ACC112 (cell line): ENCODE measurements around the gene MCC.

Source experiments
- H2AFZ ChIP-seq: fragments of 200-600 bp; sonication (generic); one replicate; pipeline ENCODE4 v1.6.0; 2017; ENCODE audit warnings: antibody characterized with exemption, low read length; ENCODE audit not compliant: unreplicated experiment
- H3K27ac ChIP-seq: fragments of 200-600 bp; sonication (generic); 2 replicates; pipeline ENCODE4 v1.5.1; 2014; ENCODE audit warnings: low read depth, mild to moderate bottlenecking, antibody characterized with exemption, low read length, moderate library complexity
- H3K27me3 ChIP-seq: fragments of 200-600 bp; sonication (generic); 2 replicates; pipeline ENCODE4 v1.6.1; 2014; ENCODE audit warnings: mild to moderate bottlenecking, antibody characterized with exemption, low read length, moderate library complexity, mixed read lengths; ENCODE audit not compliant: insufficient read depth
- H3K36me3 ChIP-seq: fragments of 200-600 bp; sonication (generic); 2 replicates; pipeline ENCODE4 v1.6.1; 2016; ENCODE audit warnings: mild to moderate bottlenecking, antibody characterized with exemption, low read length, moderate library complexity, mixed read lengths; ENCODE audit not compliant: insufficient read depth
- H3K4me1 ChIP-seq: fragments of 200-600 bp; sonication (generic); one replicate; pipeline ENCODE4 v1.6.1; 2016; ENCODE audit warnings: low read length, mixed read lengths; ENCODE audit not compliant: insufficient read depth, unreplicated experiment, control insufficient read depth
- H3K4me3 ChIP-seq: fragments of 200-600 bp; sonication (generic); 2 replicates; pipeline ENCODE4 v1.5.1; 2014; ENCODE audit warnings: mild to moderate bottlenecking, low read depth, low read length
- H3K79me2 ChIP-seq: fragments of 200-600 bp; sonication (generic); one replicate; pipeline ENCODE4 v1.6.0; 2016; ENCODE audit warnings: low read length; ENCODE audit not compliant: control insufficient read depth, unreplicated experiment, insufficient read depth

The MCC gene

GRCh38 chr5:113047733-113048652, 440.3 kb downstream of the MCC start:
- H3K27me3 ChIP-seq: no peaks in the 10 kb centered on the region
- no peak overlapping the region for H3K4me3 ChIP-seq
- H3K4me1 ChIP-seq: peaks cover 38% of the 10 kb centered on the region
- H3K79me2 ChIP-seq: no peaks in the 10 kb centered on the region
- H3K27ac ChIP-seq: no peak overlapping the region
- H2AFZ ChIP-seq: no peak overlapping the region
- H3K36me3 ChIP-seq: no peaks in the 10 kb centered on the region

GRCh38 chr5:113047234-113047633, 441.0 kb downstream of the MCC start:
- peaks cover 34% of the 10 kb centered on the region for H3K4me1 ChIP-seq
- H3K27ac ChIP-seq: no peak overlapping the region
- no peaks in the 10 kb centered on the region for H3K36me3 ChIP-seq
- H3K4me3 ChIP-seq: no peak overlapping the region
- H3K79me2 ChIP-seq: no peaks in the 10 kb centered on the region
- H3K27me3 ChIP-seq: no peaks in the 10 kb centered on the region
- no peak overlapping the region for H2AFZ ChIP-seq

GRCh38 chr5:113044776-113045465, 443.3 kb downstream of the MCC start:
- no peak overlapping the region for H3K4me3 ChIP-seq
- no peak overlapping the region for H3K27ac ChIP-seq
- no peak overlapping the region for H2AFZ ChIP-seq
- H3K79me2 ChIP-seq: no peaks in the 10 kb centered on the region
- no peaks in the 10 kb centered on the region for H3K36me3 ChIP-seq
- H3K4me1 ChIP-seq: peaks cover 12% of the 10 kb centered on the region
- H3K27me3 ChIP-seq: no peaks in the 10 kb centered on the region

- H3K4me1 ChIP-seq: peaks cover 12% of the 10 kb centered on the region
- no peak overlapping the region for H3K27ac ChIP-seq
- H3K4me3 ChIP-seq: no peak overlapping the region
- no peaks in the 10 kb centered on the region for H3K36me3 ChIP-seq
- H3K79me2 ChIP-seq: no peaks in the 10 kb centered on the region
- H3K27me3 ChIP-seq: no peaks in the 10 kb centered on the region
- H2AFZ ChIP-seq: no peak overlapping the region
Measured at GRCh38 chr5:113043491-113043931, 444.7 kb downstream of the MCC start.

GRCh38 chr5:113042491-113043243, 445.6 kb downstream of the MCC start:
- Histone ChIP-seq H3K36me3 (no peaks in the 10 kb centered on the region), H3K27me3 (no peaks in the 10 kb centered on the region), H3K4me3 (no peak overlapping the region), H2AFZ (no peak overlapping the region), H3K27ac (no peak overlapping the region), H3K4me1 (peaks cover 9% of the 10 kb centered on the region), H3K79me2 (no peaks in the 10 kb centered on the region)

GRCh38 chr5:113040672-113041260, 447.5 kb downstream of the MCC start:
- Histone ChIP-seq H3K27ac (no peak overlapping the region), H3K27me3 (no peaks in the 10 kb centered on the region), H3K79me2 (no peaks in the 10 kb centered on the region), H3K4me3 (no peak overlapping the region), H3K4me1 (no peaks in the 10 kb centered on the region), H3K36me3 (no peaks in the 10 kb centered on the region), H2AFZ (no peak overlapping the region)

GRCh38 chr5:113039934-113040285, 448.3 kb downstream of the MCC start:
- Histone ChIP-seq H3K4me1 (no peaks in the 10 kb centered on the region), H3K79me2 (no peaks in the 10 kb centered on the region), H2AFZ (no peak overlapping the region), H3K27ac (no peak overlapping the region), H3K36me3 (no peaks in the 10 kb centered on the region), H3K27me3 (no peaks in the 10 kb centered on the region), H3K4me3 (no peak overlapping the region)

GRCh38 chr5:113039229-113039933, 448.9 kb downstream of the MCC start:
- Histone ChIP-seq H3K4me3 (no peak overlapping the region), H3K4me1 (no peaks in the 10 kb centered on the region), H3K27me3 (no peaks in the 10 kb centered on the region), H3K27ac (no peak overlapping the region), H2AFZ (no peak overlapping the region), H3K36me3 (no peaks in the 10 kb centered on the region), H3K79me2 (no peaks in the 10 kb centered on the region)

GRCh38 chr5:113038714-113039113, 449.5 kb downstream of the MCC start:
- Histone ChIP-seq H3K27ac (no peak overlapping the region), H3K79me2 (no peaks in the 10 kb centered on the region), H2AFZ (no peak overlapping the region), H3K27me3 (no peaks in the 10 kb centered on the region), H3K4me1 (no peaks in the 10 kb centered on the region), H3K4me3 (no peak overlapping the region), H3K36me3 (no peaks in the 10 kb centered on the region)

GRCh38 chr5:113038136-113038535, 450.1 kb downstream of the MCC start:
- Histone ChIP-seq H3K27ac (no peak overlapping the region), H3K4me3 (no peak overlapping the region), H3K79me2 (no peaks in the 10 kb centered on the region), H3K36me3 (no peaks in the 10 kb centered on the region), H3K27me3 (no peaks in the 10 kb centered on the region), H3K4me1 (no peaks in the 10 kb centered on the region), H2AFZ (no peak overlapping the region)
